B cell (primary cell): ENCODE measurements around the gene STC2.

Experiments
- EZH2 ChIP-seq: IDR thresholded peaks from 2 replicates; pipeline ENCODE4 v1.6.1; 2012; ENCODE audit warnings: borderline replicate concordance, low read depth, mild to moderate bottlenecking, moderate library complexity, low read length; ENCODE audit not compliant: insufficient read depth, poor library complexity, severe bottlenecking
- TF ChIP-seq, protein P1 (sequence below): fragments of 200-600 bp; IDR thresholded peaks from one replicate; pipeline ENCODE4 v1.8.0; 2022; ENCODE audit warnings: antibody characterized with exemption, mild to moderate bottlenecking

- TF ChIP-seq, protein P1, sequence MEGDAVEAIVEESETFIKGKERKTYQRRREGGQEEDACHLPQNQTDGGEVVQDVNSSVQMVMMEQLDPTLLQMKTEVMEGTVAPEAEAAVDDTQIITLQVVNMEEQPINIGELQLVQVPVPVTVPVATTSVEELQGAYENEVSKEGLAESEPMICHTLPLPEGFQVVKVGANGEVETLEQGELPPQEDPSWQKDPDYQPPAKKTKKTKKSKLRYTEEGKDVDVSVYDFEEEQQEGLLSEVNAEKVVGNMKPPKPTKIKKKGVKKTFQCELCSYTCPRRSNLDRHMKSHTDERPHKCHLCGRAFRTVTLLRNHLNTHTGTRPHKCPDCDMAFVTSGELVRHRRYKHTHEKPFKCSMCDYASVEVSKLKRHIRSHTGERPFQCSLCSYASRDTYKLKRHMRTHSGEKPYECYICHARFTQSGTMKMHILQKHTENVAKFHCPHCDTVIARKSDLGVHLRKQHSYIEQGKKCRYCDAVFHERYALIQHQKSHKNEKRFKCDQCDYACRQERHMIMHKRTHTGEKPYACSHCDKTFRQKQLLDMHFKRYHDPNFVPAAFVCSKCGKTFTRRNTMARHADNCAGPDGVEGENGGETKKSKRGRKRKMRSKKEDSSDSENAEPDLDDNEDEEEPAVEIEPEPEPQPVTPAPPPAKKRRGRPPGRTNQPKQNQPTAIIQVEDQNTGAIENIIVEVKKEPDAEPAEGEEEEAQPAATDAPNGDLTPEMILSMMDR = no peak
- no peak for TF ChIP-seq EZH2
Measured at GRCh38 chr5:173271419-173271818, 56.8 kb downstream of the STC2 start.
